HG03280 (cell line): Measurements from ENCODE around the gene RAB1B.
"Not testable (repeated sequence)": the region's sequence is repeated elsewhere in the genome, so short reads cannot be mapped to it uniquely, and the experiment has no call there.

Experiments
- ATAC-seq: cut with Tn5 transposase; IDR thresholded peaks from one replicate; pipeline ENCODE4 v1.9.1; 2021; ENCODE audit warnings: mild to moderate bottlenecking, moderate library complexity; ENCODE audit not compliant: unreplicated experiment

The RAB1B gene

DNA sequence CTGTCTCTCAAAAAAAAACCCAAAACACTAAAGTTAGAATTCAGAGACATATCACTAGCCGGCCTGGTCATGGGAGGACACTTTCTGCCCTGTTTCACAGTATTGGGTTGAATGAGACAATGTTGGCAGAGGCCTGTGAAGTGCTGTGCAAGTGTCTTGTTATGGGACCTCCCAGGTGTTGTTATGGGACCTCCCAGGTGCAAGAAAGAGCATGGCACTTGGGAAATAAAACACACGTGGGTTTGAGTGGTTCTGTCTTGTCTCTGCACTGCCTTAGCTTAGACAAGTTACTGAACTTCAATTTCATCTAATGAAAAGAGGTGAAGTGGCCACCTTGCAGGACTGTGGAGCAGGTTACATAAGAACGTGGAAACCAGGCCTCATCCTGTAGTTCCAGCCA lies 28.9 kb upstream of the RAB1B start:
- no peak for ATAC-seq

DNA sequence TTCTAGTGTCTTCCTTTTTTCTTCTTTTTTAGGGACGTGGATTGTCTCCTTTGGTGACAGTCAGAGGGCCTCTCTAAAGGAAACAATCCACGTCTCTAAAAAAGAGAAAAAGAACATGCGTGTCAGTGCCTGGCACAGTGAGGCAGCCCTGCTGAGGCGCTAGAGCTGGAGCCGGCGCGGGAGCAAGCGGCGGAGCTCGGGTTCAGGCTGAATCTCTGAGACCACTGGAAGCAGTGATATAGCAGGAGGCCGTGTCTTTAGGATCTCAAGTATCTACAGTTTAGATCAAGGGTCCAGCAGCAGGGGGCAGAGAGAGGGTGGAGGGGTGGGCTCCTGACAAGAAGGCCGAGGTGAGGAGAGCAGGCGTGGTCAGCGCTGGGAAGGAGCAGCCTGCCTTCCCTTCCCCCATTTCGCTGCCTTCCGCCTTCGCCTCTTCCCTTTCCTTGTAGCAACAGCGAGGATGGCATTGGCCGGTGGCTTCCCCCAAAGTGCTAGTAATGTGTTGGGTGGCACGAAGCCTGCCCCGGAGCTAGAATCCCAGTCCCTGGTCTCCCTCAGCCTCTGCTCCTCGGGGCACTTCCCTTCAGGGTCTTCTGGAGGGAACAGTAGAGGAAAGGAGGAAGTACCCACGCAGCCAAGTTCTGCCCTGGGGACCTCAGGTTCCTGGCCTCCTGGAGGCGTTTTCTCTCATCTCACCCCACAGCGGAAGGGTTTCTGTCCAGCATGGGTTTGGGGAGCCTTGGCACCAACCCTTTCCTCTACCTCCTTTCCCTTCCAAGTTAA lies 28.2 kb upstream of the RAB1B start:
- ATAC-seq: no peak

DNA sequence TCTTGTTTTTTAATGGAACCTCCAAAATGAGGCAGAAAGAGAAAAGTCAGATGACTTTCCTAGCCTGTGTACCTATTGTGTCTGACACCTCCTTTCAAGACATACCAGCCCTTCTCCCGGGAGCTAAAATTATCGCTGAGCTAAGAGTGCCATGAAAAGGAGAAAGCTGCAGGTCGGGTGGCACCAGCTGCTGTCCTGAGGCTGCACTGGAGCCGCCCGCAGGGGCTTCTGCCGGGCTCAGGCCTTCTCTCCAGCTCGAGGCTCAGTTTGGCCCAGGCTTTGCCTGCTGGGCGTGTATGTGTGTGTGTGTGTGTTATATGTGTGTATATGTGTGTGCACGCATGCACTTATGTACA lies 27.7 kb upstream of the RAB1B start:
- no peak for ATAC-seq

DNA sequence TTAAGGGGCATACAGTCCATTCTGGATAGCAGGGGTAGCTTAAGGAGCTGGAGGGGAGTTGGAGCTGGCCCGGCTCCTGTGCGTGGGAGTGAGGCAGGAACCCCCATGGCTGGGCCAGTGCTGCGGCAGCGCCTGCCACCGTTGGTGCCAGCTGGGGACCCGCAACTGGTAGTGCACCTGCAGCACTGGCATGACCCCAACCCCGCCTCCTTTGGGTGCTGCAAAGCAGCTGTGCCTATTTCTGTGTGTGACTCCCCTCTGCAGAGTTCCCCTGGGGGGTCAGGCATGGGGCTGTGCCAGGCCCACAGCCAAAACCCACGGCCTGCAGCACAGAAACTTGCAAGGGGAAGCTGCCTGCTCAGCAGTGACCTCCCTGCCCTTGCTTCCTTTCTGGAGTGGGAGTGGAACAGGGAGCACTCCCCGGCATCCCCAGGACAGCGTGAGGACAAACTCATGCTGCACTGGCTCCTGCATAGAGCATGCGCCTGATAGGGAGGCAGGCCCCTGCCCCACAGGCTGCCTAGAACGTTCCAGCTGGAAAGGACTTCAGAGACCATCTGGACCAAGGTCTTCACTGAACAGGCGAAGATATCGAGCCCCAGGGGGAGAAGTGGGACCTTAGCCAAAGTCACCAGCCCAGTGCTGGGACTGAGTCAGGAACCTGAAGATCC lies 26.2 kb upstream of the RAB1B start:
- ATAC-seq: no peak

DNA sequence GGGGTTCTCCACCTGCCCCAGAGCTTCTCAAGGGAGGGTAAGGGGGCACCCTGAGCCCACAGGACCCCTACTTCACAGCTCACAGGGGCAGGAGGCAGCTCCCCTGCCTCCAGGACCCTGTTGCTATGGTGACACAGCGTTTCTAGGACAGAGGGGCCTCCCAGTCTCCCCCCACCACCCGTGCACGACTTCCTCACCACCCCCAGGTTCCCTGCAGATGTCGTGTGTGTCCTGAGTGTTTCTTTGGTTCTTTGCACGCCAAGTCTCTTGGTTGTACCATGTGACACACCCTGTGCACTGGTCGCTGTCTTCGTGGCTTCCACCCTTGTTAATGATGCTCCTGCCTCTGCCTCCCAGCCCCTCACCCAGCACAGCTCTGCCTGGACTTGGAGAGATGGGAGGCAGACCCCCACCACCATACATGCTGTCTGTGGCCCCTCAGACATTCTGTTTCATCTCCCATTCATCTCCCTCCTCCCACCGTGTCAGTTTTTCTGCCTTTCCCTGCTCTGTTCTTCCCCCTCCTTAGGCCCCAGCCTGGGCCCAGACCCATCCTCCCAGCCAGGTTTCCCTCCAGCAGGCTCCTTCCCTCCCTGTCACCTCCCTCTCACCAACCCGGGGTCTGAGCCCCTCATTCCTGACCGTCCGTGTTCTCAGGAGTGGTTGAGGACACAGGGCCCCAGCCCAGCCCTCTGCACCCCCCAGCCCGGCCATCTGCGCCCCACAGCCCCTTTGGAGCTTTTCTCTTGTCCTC lies 24.5 kb upstream of the RAB1B start:
- no peak for ATAC-seq

DNA sequence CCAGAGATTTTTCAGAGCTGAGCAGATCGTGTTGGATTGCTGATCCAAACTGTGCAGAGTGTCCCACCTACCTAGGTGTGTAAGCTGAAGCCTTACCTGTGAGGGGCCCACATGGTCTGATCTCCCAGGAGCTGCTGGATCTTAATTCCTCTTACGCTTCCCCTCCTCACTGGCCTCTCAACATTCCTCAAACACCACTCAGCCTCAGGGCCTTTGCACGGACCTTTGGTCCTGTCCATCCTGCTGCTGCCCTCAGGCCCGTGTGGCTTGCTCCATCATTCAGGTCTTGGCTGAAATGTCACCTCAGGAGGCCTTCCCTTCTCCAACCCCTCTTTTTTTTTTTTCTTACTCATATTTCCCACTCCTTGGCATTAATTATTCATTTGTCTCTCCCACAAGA lies 21.1 kb upstream of the RAB1B start:
- no peak for ATAC-seq

DNA sequence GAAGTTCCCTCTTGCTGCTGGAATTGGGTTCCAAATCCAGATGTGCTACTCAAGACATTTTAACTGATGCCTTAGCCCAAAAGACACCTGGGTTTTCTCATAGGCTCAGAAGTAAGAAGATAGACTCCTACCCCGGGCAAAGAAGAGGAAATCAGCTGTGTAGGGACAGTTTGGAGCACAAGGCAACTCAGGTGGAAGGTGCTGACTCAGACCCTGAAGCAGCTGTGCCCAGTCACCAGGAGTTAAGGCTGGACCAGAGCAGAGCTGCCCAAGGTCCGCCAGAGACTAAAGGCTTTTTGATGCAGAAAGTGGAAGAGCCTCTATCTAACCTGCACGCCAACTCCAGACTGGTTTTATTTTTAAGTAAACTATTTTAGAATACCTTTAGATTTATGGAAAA lies 20.6 kb upstream of the RAB1B start:
- ATAC-seq: no peak

DNA sequence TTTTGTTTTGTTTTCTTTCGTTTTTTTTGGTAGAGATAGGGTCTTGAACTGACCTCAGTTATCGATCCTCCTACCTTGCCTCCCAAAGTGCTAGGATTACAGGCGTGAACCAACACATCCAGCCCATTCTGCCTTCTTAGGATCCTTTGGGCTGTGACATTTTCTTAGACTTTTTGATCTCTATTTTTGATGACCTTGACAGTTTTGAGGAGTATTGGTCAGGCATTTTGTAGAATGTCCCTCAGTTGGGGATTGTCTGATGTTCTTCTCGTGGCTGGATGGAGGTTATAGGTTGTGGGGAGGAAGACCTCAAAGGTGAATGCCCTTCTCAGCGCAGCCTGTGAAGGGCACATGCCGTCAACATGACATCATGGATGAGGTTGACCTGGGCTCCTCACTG lies 19.5 kb upstream of the RAB1B start:
- no peak for ATAC-seq

DNA sequence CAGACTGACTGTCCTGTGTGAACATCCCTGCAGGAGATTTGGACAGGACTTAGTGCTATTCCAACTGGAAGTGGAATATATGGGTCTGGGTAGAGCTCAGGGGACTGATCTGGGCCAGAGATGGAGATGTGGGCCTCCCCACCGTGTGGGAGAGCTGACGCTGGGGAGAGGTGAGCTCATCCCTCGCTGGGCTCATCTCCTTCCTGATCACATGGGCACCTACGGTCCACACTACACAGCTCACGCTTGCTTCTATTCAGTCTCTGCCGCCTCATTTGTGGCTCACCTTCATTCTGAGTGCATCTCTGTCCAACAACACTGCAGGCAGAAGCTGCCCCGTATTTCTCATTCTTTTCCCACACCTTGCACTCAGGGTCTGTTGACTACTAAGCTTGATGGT lies 16.6 kb upstream of the RAB1B start:
- no peak for ATAC-seq

DNA sequence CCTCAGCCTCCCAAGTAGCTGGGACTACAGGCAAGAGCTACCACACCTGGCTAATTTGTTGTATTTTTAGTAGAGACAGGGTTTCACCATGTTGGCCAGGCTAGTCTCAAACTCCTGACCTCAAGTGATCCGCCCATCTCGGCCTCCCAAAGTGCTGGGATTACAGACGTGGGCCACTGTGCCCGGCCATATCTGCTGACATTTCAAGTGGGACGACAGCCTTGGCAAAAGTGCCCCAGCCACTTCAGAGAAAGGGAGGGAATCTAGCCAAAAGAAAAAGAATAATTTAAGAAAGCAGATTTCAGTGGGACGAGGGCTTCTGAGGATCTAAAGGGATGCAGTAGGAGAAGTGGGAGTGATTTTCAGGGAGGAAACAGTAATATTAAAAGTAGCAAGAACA lies 15.4 kb upstream of the RAB1B start:
- ATAC-seq: not testable (repeated sequence)

DNA sequence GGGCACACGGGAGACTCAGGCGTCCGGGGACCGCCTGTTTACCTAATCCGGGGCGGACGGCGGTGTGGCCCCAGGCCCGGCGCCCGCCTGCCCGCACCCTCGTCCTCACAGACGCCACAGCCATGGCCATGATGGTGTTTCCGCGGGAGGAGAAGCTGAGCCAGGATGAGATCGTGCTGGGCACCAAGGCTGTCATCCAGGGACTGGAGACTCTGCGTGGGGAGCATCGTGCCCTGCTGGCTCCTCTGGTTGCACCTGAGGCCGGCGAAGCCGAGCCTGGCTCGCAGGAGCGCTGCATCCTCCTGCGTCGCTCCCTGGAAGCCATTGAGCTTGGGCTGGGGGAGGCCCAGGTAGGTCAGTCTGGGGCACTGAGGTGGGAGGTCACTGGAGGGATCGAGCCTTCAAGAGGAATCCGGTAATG lies 10.0 kb upstream of the RAB1B start:
- peak; percentile 1 for ATAC-seq

DNA sequence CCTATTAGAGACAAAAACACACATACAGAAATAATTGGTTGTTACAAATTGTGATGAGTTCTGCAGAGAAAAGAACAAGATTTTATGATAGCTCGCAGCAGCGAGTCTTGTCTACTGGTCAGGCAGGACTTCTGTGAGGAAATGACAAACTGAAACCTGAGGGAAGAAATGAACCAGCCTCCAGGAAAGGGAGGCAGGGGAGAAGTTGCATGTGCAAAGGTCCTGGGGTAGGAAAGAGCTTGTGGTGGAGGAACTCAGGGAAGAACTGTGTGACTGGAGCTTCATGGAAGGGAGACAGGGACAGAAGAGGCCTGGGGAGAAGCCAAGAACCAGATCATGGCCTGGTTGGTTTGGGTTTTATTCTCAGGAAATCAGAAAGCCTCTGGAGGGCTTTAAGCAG lies 9.2 kb upstream of the RAB1B start:
- no peak for ATAC-seq

DNA sequence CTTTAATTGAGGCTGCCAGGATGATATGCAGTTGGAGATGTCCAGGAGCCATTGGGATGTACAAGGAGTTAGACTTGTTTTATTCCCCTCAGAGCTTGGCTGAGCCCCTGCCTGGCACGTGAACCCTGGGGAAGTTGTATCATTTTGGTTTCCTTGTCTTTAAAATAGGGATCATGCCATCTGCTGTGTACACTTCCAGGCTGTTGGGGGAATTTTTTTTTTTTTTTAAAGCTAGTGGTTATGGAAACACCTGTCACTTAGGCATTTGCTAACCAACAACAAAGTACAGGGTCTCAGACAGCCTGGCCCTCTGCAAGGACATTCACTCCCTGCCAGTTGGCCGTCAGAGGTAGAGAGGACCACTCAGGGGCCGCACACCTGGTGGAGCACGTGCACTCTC lies 8.5 kb upstream of the RAB1B start:
- no peak for ATAC-seq

DNA sequence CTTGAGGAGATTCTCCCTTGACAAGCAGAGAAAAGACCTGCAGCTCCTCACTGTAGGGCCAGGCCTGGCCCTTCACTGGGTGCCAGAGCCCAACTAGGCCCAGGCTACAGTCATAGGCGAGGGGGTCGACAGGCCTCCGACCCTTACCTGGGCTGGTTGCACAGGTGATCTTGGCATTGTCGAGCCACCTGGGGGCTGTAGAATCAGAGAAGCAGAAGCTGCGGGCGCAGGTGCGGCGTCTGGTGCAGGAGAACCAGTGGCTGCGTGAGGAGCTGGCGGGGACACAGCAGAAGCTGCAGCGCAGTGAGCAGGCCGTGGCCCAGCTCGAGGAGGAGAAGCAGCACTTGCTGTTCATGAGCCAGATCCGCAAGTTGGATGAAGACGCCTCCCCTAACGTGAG lies 6.9 kb upstream of the RAB1B start:
- no peak for ATAC-seq

DNA sequence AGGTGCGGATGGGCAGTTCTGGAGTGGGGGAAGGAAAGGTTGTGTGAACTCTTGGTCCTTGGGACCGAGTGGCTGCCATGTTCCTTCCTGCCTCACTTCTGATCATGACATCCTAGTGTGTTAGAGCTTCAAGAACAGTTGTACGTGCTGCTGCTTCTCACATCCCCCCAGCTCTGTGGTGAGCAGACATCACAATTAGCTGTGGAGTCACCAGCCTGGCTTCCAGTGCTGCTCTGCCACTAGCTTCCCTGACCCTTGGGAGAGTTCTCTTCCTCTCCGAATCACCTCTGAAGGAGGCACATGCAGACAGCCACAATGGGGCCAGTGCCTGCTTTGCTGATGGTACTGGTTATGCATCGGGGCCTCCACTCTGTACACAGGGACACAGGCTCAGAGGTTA lies 6.2 kb upstream of the RAB1B start:
- no peak for ATAC-seq

DNA sequence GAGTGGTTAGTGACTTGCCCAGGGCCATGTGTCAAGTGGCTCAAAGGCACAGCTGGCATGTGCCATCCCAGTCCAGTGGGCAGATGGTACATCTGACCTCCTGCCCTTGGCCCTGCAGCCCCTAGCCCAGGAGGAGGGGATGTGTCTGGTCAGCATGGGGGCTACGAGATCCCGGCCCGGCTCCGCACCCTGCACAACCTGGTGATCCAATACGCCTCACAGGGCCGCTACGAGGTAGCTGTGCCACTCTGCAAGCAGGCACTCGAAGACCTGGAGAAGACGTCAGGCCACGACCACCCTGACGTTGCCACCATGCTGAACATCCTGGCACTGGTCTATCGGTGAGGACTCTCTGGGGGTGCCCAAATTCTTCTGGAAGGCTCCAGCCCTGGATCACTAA lies 5.7 kb upstream of the RAB1B start:
- ATAC-seq: no peak

DNA sequence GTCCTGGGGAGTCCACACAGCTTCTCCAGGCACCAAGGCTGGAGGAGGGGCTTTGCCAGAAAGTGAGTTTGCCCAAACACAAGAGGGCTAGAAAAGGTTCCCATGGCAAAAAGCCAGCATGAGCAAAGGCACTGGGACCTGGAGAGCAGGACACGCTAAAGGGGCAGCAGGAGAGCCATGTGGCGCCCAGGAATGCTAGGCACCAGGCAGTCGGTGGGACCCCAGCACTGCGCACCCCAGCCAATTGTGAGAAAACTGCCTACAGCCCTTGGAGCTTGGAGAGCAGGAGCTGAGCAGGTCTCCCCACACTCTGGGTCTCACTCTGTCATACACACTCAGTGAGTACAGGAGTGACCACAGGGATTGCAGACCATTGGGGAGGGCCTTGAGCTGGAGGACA lies 5.2 kb upstream of the RAB1B start:
- no peak for ATAC-seq

DNA sequence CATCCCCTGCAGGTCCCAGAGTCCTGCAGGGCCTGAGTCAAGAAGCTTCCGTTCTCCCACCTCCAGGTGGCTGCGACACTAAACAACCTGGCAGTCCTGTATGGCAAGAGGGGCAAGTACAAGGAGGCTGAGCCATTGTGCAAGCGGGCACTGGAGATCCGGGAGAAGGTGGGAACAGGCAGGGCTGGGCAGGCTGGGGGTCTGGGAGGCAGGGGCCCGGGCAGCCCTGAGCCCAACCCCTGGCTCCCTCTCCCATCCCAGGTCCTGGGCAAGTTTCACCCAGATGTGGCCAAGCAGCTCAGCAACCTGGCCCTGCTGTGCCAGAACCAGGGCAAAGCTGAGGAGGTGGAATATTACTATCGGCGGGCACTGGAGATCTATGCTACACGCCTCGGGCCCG lies 4.7 kb upstream of the RAB1B start:
- ATAC-seq: no peak

DNA sequence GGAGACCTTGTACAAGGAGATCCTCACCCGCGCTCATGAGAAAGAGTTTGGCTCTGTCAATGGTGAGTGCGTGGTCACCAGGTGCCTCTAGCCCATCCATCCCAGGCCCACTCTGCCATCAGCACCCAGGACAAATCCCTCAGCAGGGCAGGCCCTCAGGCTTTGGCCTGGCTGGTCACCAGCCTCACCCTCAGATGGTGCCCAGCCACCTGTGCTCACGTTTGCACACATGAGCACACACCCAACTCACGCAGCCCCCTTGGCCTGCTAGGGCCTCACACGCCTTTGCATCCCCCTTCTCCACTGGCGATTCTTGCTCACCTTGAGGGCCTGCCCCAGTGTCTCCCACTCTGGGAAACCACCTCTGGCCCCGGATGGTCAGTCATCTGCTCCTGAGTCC lies 4.1 kb upstream of the RAB1B start:
- ATAC-seq: no peak

DNA sequence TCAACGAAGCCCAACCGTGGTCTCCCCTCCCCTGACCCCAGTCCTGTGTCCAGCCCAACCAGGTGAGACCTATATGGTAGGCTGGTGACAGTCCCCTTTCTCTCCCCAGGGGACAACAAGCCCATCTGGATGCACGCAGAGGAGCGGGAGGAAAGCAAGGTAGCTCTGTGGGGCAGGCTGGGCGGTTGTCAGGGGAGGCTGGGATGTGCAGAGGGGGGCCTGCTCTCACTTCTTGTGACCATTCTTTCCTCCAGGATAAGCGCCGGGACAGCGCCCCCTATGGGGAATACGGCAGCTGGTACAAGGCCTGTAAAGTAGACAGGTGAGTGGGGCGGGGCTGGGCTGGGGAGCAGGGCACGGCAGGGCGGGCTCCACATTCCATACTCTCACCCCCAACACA lies 3.5 kb upstream of the RAB1B start:
- no peak for ATAC-seq

DNA sequence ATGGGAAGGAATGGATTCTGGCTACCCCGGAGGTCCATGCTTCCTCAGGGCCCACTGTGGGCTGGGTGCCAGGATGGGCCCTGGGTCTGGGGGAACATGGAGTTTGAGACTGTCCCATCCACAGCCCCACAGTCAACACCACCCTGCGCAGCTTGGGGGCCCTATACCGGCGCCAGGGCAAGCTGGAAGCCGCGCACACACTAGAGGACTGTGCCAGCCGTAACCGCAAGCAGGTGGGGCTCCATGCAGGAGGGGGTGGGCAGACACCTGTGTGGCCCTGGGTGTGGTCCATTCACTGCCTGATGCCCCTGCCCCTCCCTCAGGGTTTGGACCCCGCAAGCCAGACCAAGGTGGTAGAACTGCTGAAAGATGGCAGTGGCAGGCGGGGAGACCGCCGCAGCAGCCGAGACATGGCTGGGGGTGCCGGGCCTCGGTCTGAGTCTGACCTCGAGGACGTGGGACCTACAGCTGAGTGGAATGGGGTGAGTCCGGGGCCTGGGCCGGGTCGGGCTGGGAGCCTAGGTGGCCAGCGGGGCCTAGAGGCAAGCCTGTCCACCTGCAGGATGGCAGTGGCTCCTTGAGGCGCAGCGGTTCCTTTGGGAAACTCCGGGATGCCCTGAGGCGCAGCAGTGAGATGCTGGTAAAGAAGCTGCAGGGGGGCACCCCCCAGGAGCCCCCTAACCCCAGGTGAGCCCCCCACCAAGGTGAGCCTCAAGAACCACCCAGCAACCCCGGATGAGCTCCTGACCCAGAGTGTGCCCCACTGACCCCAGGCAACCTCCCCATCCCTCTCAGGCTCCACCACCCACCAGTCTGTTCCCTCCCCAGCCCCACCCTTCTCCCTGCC lies 2.7 kb upstream of the RAB1B start:
- ATAC-seq: no peak
